H1 (cell line): ENCODE data around the gene FAM221B. TPM values are rescaled to one million over a fixed set of nuclear protein-coding genes. Genes with fewer than 3 reads are reported as not detected.

Experiments
- RXRA ChIP-seq: IDR thresholded peaks from 2 replicates; pipeline ENCODE4 v1.6.1; 2011; ENCODE audit warnings: low read depth, mild to moderate bottlenecking, low read length, moderate library complexity; ENCODE audit not compliant: insufficient read depth
- SRF ChIP-seq: IDR thresholded peaks from 2 replicates; pipeline ENCODE4 v1.6.1; 2011; ENCODE audit warnings: mild to moderate bottlenecking, low read depth, low read length, moderate library complexity
- polyA plus RNA-seq, 7 experiments: library from polyadenylated mRNA; depleted of rRNA in 3 of 7; stranded (reverse) in 5 of 7; unstranded in 2 of 7; fragments of >200 nt in 5 of 7; fragments of 200-250 nt in 2 of 7; gene quantifications; 1 replicate in 5 of 7; 2 replicates in 1 of 7; 4 replicates in 1 of 7; pipeline versions ENCODE4 v1.2.1 to v1.2.3, GENCODE V29; 2011 to 2013; ENCODE audit warnings: missing spikeins in 2 of 7, mixed read lengths in 2 of 7
- total RNA-seq: library from RNA; stranded (reverse); fragmentation: NEBNext Ultra II Directional; extraction: Animal tissue kit (Norgen Biotek cat#: 25700); gene quantifications from 2 replicates; pipeline ENCODE4 v1.2.1, GENCODE V29; 2021

Gene FAM221B
- total and polyA plus RNA-seq, 2 of the 8 experiments (the other 6 are each of a cell fraction or from before 2014, with no cell fraction given) = not detected

DNA sequence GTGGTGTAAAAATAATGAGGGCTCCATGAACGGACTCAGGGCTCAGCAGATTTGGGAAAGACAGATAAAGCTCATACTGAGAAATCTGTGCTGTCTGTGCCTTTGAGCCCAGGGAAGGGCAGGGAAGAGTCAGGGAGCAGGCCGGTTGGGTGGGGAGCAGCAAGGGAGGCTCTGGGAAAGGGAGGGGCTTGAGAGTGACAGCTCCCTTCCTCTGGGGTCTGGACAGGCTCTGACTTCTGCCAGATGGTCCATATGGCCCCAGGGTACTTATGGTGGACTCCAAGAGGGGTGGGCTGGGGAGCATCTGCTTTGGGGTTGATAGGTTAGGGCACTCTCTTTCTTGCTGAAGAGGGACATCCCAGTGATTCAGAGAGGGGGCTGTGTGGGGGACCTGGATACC lies 35.1 kb downstream of the FAM221B start (continued):
- TF ChIP-seq SRF (no peak), RXRA (no peak)
